HG03575 (cell line): ENCODE results near the gene CNTN2.

ENCODE experiments used
- ATAC-seq: cut with Tn5 transposase; IDR thresholded peaks from one replicate; pipeline ENCODE4 v1.9.1; 2021; ENCODE audit not compliant: unreplicated experiment, insufficient number of reproducible peaks, low FRiP score; ENCODE audit errors: extremely low read depth

CNTN2 gene, protein sequence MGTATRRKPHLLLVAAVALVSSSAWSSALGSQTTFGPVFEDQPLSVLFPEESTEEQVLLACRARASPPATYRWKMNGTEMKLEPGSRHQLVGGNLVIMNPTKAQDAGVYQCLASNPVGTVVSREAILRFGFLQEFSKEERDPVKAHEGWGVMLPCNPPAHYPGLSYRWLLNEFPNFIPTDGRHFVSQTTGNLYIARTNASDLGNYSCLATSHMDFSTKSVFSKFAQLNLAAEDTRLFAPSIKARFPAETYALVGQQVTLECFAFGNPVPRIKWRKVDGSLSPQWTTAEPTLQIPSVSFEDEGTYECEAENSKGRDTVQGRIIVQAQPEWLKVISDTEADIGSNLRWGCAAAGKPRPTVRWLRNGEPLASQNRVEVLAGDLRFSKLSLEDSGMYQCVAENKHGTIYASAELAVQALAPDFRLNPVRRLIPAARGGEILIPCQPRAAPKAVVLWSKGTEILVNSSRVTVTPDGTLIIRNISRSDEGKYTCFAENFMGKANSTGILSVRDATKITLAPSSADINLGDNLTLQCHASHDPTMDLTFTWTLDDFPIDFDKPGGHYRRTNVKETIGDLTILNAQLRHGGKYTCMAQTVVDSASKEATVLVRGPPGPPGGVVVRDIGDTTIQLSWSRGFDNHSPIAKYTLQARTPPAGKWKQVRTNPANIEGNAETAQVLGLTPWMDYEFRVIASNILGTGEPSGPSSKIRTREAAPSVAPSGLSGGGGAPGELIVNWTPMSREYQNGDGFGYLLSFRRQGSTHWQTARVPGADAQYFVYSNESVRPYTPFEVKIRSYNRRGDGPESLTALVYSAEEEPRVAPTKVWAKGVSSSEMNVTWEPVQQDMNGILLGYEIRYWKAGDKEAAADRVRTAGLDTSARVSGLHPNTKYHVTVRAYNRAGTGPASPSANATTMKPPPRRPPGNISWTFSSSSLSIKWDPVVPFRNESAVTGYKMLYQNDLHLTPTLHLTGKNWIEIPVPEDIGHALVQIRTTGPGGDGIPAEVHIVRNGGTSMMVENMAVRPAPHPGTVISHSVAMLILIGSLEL

GRCh38 chr1:205042911-205043806 lies at the start of gene CNTN2:
Gene CNTN2, plus strand, starts transcription at chr1:205043212. Its CDS starts 9,974 bp downstream, at chr1:205053186.
- no peak for ATAC-seq

DNA sequence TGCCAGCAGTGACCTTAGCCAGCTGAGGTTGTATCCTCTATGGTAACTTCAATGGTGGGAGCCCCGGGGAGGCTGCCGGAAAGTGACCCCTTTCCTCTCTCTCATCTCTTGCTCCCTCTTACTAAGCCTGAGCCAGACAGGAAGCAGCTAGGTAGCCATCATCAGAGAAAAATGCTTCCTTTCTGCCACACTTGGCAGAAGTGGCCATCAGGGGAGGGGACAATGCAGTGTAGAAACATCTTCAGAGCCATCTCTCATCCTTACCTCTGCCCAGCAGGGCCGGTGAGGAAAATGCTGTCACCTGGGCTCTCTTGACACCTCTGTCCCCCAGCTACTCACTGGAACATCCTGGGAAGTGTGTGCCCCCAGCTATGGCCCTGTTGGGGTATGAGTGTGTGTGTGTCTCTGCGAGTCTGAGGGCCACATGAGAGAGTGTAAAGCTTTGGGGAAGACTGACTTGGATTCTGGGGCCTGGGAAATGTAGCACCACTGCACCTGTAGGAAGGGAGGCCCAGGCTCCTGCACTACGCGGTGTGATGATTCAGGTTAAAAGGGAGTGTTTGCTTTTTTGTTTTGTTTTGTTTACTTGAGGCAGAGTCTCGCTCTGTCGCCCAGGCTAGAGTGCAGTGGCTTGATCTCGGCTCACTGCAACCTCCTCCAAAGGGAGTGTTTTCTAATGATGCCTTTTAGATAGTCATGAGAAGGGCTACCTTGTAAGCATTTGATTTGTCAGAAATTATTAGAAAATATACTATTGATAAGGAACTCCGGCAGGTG lies 48.7 kb upstream of the CNTN2 start:
- no peak for ATAC-seq

GRCh38 chr1:204996981-204997380 lies 46.0 kb upstream of the CNTN2 start:
- no peak for ATAC-seq

DNA sequence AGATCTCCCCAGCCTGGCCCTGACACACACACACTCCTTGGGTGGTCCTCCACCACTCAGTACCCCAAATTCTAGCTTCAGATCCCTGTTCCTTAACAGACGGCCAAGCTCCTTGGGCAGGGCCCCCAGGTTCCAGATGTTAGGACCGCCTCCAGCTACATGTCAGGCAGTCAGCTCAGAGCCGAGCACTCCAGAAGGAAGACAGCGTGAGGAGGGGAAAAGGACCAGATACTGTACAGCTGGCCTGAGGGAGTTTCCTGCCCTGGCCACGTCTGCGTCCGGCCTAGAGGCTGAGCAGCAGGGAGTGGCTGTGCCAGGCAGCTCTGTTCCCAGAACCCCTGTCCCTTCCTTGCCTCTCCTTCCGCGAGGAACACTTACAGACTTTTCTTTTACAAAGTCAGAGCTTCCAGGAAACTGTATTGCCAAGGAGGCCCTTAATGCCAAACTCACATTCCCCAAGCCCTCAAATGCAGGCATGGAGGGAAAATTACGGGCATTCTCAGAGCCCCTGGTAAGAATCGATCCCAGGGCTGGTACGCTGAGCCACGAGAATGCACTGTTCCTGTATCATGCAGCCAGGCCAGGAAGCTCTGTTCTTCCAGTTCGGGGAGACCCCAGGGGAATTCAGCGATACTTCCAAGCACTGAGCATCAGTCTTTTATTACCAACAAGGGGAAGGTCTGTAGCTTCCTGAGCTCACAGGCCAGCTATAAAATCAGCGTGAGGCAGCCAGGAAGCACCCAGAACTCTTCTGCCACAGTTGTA lies 45.2 kb upstream of the CNTN2 start:
- ATAC-seq: no peak

GRCh38 chr1:205001162-205001561 lies 41.9 kb upstream of the CNTN2 start:
- ATAC-seq: no peak

DNA sequence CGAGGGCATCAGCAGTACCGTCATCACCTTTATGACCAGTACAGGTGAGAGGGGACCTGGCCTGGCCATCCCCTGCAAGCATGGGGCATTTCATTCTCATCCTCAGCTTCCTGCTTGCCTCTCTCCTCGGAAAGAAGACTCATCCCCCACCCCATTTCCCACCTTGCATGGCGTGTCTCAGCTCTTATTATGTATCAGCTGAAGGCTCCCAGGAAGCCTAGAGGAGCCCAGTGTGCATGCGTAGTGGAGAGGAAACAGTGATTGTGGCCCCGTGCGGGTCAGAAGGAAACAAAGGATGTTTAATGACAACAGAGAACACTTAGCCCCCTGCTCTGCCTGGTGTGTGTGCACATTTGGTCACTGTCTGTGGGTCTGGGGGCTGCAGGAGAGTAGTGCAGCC lies 40.3 kb upstream of the CNTN2 start:
- ATAC-seq: no peak

GRCh38 chr1:205003358-205004131 lies 39.5 kb upstream of the CNTN2 start:
- ATAC-seq: no peak

DNA sequence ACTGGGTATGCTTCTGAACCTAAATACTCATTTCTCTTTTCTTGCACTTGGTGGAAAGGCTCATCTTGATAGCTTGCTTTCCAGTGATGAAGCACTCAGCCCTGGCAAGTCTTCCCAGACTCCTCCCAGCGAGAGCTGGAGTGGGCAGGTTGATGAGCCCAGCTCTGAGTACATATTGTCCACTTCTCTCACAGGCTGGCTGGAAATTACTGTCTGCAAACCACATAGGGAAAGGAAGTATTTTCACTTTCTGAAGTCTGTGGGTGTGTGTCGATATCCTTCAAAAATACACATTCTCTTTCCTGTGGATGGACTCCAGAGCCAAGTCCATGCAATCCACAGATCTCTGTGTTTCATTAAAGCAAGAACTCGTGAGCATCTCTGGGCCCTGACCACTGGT lies 38.7 kb upstream of the CNTN2 start:
- ATAC-seq: no peak

GRCh38 chr1:205008896-205009295 lies 34.1 kb upstream of the CNTN2 start:
- no peak for ATAC-seq

DNA sequence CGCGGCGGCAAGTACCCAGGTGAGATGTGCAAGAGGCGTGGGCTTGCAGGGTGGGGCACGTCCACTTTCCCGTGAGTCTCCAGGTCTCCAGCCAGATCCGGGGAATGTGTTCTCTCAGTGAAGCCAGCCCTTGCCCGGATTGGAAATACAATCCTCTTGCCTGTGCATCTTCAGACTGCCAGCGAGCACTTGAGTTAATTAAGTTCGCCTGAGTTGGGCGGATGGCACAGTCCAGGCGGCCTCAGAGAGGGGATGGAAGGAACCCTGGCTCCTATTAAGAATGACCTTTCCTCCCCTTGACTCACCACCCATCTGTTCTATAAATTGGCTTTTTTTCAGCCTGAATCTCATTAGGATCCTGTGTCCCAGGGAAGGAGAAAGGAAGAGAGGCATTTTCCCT lies 33.3 kb upstream of the CNTN2 start:
- ATAC-seq: no peak

GRCh38 chr1:205012391-205013140 lies 30.4 kb upstream of the CNTN2 start:
- ATAC-seq: no peak

- no peak for ATAC-seq
These were observed 29.2 kb upstream of the CNTN2 start for GRCh38 chr1:205013683-205014367.

DNA sequence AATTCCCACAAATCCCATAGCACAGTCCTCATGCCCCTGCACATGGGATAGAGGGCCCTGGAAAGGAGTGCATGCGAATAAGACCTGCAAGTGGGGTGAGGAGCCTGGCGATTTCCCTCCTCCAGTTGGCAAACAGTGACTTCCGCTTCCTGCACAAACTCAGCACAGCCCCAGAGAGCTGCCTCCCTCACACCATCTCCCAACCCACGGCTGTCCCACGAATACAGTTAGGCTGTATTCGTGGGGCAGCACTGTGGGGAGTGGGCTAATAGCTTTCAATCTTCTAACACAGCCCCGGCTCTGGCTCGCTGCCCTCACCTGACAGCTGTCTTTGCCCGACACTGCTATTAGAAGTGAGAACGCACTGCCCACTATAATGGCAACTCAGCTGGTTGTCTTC lies 28.2 kb upstream of the CNTN2 start:
- no peak for ATAC-seq

DNA sequence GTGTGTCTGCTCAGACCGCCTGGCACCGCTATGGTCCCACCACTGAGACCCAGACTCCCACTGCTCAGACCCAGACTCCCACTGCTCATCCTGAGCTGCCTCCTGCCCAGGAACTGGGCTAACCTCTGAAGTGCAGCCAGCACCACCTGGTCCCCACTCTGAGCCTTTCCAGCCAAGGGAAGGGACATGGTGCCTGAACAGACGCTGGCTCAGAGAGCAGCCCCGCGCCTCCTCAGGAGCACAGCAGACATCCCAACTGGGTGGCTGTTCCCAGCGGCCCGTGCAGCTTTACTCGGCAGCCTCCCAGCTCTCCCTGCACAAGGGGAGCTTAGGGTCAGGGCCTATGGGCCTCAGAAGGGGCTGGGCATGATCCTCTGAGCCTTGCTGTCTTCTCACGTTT lies 27.8 kb upstream of the CNTN2 start:
- no peak for ATAC-seq

DNA sequence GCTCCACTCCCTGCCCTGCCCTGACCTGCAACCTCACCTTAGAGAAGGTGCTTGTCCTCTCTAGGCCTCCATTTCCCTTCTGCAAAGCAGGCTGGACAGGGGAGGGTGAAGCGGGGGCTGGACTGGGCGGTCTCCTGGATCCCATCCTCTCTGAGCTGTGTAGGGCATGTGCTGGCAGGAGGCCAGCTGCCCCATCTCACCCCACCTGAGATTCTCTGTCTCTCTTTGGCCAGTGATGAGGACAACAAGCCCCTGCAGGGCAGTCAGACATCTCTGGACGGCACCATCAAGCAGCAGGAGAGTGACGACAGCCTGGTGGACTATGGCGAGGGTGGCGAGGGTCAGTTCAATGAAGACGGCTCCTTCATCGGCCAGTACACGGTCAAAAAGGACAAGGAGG lies 26.9 kb upstream of the CNTN2 start:
- ATAC-seq: no peak

DNA sequence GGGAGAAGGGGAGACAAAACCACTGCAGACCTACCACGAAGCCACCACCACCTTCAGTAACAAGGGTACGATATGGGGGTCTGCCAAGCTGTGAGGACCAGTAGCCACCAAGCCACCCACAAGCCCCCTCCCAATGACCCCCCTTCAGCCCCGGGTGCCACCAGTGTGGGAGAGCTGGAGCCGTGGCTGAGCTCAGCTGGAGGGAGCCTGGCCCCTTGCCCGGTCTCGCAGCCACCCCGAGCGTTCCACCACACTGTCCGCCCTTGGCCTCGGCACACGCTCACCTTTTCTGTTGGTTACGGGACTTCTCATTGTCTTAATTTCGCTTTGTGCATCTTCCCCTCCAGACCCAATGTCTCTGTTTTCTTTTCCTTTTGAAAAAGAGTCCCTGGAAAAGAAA lies 26.4 kb upstream of the CNTN2 start:
- no peak for ATAC-seq
